PC-9 (cell line): ENCODE data around the gene RABGGTB. TPM values are rescaled to one million over a fixed set of nuclear protein-coding genes. Genes with fewer than 3 reads are reported as not detected.
"Not testable (repeated sequence)": the region's sequence is repeated elsewhere in the genome, so short reads cannot be mapped to it uniquely, and the experiment has no call there.

Experiments used
- BruUV-seq: library from RNA; stranded (reverse); fragments of 400-500 nt; replicated peaks from 2 replicates; lab custom pipeline; 2021; lab: Mats Ljungman, UMichigan
- CTCF ChIA-PET: fragments of 300-600 bp; sonication (Branson Sonifier 250); formaldehyde crosslinking; loops from one replicate; lab custom pipeline; 2022; ENCODE audit warnings: antibody characterized with exemption; lab: Charles Lee
- POLR2A ChIA-PET: fragments of 300-600 bp; sonication (Branson Sonifier 250); formaldehyde crosslinking; loops from one replicate; lab custom pipeline; 2022; ENCODE audit warnings: antibody characterized with exemption; ENCODE audit not compliant: unreplicated experiment; lab: Charles Lee
- DNase-seq, 2 experiments: peaks; one replicate each; pipeline versions ENCODE4 v3.0.0 to v3.0.0-alpha.2; 2015 to 2022; ENCODE audit warnings: mixed read lengths in 1 of 2
- H2AFZ ChIP-seq: fragments of 200-600 bp; sonication (generic); 2 replicates; pipeline ENCODE4 v1.8.1; 2017; ENCODE audit warnings: antibody characterized with exemption
- H3F3A ChIP-seq: fragments of 200-600 bp; sonication (generic); 2 replicates; pipeline ENCODE4 v1.8.1; 2017; ENCODE audit warnings: antibody characterized with exemption, mild to moderate bottlenecking, low read depth; ENCODE audit not compliant: insufficient read depth
- H3K27ac ChIP-seq: fragments of 200-600 bp; sonication (generic); 2 replicates; pipeline ENCODE4 v1.6.1; 2016; ENCODE audit warnings: mixed run types
- H3K27me3 ChIP-seq: fragments of 200-600 bp; sonication (generic); 2 replicates; pipeline ENCODE4 v1.6.1; 2016; ENCODE audit warnings: low read depth, mixed run types; ENCODE audit not compliant: insufficient read depth
- H3K36me3 ChIP-seq: fragments of 200-600 bp; sonication (generic); 2 replicates; pipeline ENCODE4 v1.6.1; 2016; ENCODE audit warnings: low read depth, mixed run types
- H3K4me1 ChIP-seq: fragments of 200-600 bp; sonication (generic); replicated peaks from 2 replicates; pipeline ENCODE4 v1.6.1; 2016; ENCODE audit warnings: mixed run types; ENCODE audit not compliant: insufficient read depth
- H3K4me2 ChIP-seq: fragments of 200-600 bp; sonication (generic); 2 replicates; pipeline ENCODE4 v1.6.1; 2017; ENCODE audit warnings: mixed run types
- H3K4me3 ChIP-seq: fragments of 200-600 bp; sonication (generic); 2 replicates; pipeline ENCODE4 v1.6.1; 2016; ENCODE audit warnings: mixed run types
- H3K79me2 ChIP-seq: fragments of 200-600 bp; sonication (generic); 2 replicates; pipeline ENCODE4 v1.6.1; 2017; ENCODE audit warnings: low read depth, mixed run types
- H3K9me2 ChIP-seq: fragments of 200-600 bp; sonication (generic); 2 replicates; pipeline ENCODE4 v1.8.1; 2017; ENCODE audit warnings: mild to moderate bottlenecking; ENCODE audit not compliant: insufficient read depth
- H3K9me3 ChIP-seq: fragments of 200-600 bp; sonication (generic); 2 replicates; pipeline ENCODE4 v1.8.1; 2016; ENCODE audit warnings: low read depth; ENCODE audit not compliant: insufficient read depth
- H4K20me1 ChIP-seq: fragments of 200-600 bp; sonication (generic); 2 replicates; pipeline ENCODE4 v1.8.1; 2017; ENCODE audit not compliant: insufficient read depth
- EZH2 ChIP-seq: fragments of 200-600 bp; sonication (generic); IDR thresholded peaks from 2 replicates; pipeline ENCODE4 v1.8.0; 2017; ENCODE audit warnings: antibody characterized with exemption, low read depth
- intact Hi-C: fragments of 100-400 bp; cut with micrococcal nuclease; formaldehyde crosslinking; loops from one replicate; pipeline ENCODE4 v1.10.0; 2022; ENCODE audit not compliant: unreplicated experiment
- total RNA-seq: library from RNA; stranded (reverse); gene quantifications from 2 replicates; pipeline ENCODE4 v1.2.3, GENCODE V29; 2021
- TF ChIP-seq, protein P1 (sequence below): fragments of 200-600 bp; sonication (generic); conservative IDR thresholded peaks from 2 replicates; pipeline ENCODE4 v1.6.1; 2017; ENCODE audit warnings: mixed run types, antibody characterized with exemption, mild to moderate bottlenecking, moderate library complexity

The RABGGTB gene
- total RNA-seq, 1 experiment from 2014 or later = 87.5 TPM

DNA sequence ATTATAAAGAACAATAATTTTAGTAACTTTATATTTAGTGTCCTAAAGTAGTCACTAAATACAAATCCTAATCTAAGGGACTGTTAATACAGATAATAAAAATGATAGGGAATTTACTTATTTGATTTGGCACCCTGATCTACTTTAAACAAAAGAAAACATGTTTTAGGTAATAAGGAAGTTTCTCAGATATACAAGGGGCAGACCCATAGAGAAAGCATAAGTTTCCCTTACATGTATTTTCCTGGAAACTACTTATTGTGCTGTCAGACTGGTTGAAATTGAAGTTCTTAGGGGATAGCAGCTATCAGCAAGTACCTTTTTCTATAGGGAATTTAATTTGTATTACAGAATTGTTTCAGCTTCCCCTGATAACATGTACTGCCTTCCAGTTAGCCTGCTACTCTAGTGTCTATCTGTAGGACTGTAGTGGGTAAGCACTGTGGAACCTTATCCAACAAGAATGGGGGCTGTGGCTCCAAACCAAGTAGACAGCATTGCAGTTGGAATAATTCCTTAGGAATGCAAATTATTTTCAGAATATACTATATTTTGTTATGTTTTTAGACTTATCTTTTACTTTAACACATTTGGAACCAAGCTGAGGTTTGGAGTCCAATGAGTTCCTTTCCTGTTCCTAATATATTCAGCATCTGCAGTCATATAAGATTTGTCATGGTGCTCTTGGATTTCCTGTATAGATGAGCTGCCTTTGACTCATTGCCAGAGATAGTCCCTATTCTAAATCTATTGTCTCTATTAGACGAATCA is 25.3 kb downstream of the RABGGTB start:
- no TSS peak for BruUV-seq
- Histone ChIP-seq H4K20me1 (no peaks in the 10 kb centered on the region), H3K27ac (no peak overlapping the region), H3K4me3 (no peak overlapping the region), H3K4me2 (no peak overlapping the region), H3K27me3 (no peaks in the 10 kb centered on the region), H3K79me2 (no peaks in the 10 kb centered on the region), H3K36me3 (no peaks in the 10 kb centered on the region), H3F3A (no peaks in the 10 kb centered on the region), H3K4me1 (no peaks in the 10 kb centered on the region), H3K9me2 (no peaks in the 10 kb centered on the region), H3K9me3 (no peaks in the 10 kb centered on the region), H2AFZ (no peak overlapping the region)
- no peak for DNase-seq
- TF ChIP-seq EZH2 = no peak
- TF ChIP-seq, protein P1, sequence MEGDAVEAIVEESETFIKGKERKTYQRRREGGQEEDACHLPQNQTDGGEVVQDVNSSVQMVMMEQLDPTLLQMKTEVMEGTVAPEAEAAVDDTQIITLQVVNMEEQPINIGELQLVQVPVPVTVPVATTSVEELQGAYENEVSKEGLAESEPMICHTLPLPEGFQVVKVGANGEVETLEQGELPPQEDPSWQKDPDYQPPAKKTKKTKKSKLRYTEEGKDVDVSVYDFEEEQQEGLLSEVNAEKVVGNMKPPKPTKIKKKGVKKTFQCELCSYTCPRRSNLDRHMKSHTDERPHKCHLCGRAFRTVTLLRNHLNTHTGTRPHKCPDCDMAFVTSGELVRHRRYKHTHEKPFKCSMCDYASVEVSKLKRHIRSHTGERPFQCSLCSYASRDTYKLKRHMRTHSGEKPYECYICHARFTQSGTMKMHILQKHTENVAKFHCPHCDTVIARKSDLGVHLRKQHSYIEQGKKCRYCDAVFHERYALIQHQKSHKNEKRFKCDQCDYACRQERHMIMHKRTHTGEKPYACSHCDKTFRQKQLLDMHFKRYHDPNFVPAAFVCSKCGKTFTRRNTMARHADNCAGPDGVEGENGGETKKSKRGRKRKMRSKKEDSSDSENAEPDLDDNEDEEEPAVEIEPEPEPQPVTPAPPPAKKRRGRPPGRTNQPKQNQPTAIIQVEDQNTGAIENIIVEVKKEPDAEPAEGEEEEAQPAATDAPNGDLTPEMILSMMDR = no peak
- ChIA-PET CTCF (no interaction called here), POLR2A (no interaction called here)
- intact Hi-C loops = no loop called here

DNA sequence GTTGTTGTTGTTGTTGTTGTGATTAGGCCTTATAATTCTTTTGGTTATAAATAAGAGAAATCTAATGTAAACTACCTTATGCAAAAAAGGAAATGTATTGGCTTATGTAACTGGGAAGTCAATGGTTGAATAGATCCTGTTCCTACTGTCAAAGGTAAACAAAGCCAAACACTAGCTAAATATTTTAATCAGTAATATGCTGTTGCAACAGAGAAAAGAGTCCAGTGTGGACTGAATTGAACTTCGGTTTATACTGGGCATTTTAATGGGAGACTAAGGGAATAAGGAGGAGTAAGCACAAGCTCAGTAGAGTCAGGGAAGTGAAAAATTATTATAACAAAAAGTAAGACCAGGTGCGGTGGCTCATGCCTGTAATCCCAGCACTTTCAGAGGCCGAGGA is 26.0 kb downstream of the RABGGTB start:
- Histone ChIP-seq H3K4me3 (no peak overlapping the region), H3K9me3 (no peaks in the 10 kb centered on the region), H3K27ac (no peak overlapping the region), H2AFZ (no peak overlapping the region), H3K79me2 (no peaks in the 10 kb centered on the region), H3F3A (no peaks in the 10 kb centered on the region), H3K27me3 (no peaks in the 10 kb centered on the region), H3K4me2 (no peak overlapping the region), H4K20me1 (no peaks in the 10 kb centered on the region), H3K4me1 (no peaks in the 10 kb centered on the region), H3K36me3 (no peaks in the 10 kb centered on the region), H3K9me2 (no peaks in the 10 kb centered on the region)
- no peak for TF ChIP-seq EZH2
- TF ChIP-seq, protein P1 = no peak
- DNase-seq = no peak
- ChIA-PET POLR2A (interaction anchor here (0.6 kb wide), 1 partner anchor 786 kb away, joined by 4 read pairs; no protein-coding TSS in a partner anchor), CTCF (no interaction called here)
- BruUV-seq = no TSS peak
- intact Hi-C loops = no loop called here

DNA sequence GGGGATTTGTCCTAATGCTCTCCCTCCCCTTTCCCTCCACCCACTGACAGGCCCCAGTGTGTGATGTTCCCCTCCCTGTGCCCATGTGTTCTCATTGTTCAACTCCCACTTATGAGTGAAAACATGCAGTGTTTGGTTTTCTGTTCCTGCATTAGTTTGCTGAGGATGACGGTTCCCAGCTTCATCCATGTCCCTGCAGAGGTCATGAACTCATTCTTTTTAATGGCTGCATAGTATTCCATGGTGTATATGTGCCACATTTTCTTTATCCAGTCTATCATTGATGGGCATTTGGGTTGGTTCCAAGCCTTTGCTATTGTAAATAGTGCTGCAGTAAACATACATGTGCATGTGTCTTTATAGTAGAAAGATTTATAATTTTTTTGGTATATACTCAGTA is 37.5 kb downstream of the RABGGTB start:
- DNase-seq, H3K9me2 ChIP-seq, H3K27me3 ChIP-seq, H3K4me3 ChIP-seq, H3K9me3 ChIP-seq, CTCF ChIA-PET, H2AFZ ChIP-seq, H3K36me3 ChIP-seq, H3K4me1 ChIP-seq, H3K27ac ChIP-seq, H3K79me2 ChIP-seq, BruUV-seq, H3F3A ChIP-seq, POLR2A ChIA-PET, intact Hi-C loops, H4K20me1 ChIP-seq, H3K4me2 ChIP-seq: not testable (repeated sequence)
